Neural cell (in vitro differentiated cells): ENCODE measurements around the gene IFT122. TPM values are rescaled to one million over a fixed set of nuclear protein-coding genes. Genes with fewer than 3 reads are reported as not detected.

ENCODE experiments used
- H2AFZ ChIP-seq: fragments of 200-600, 300-800 bp; sonication (generic), shearing (Covaris generic); 2 replicates; pipeline ENCODE4 v1.6.0; 2014; ENCODE audit warnings: low read depth, mild to moderate bottlenecking, antibody characterized with exemption, low read length, moderate library complexity
- H3F3A ChIP-seq: fragments of 200-600 bp; shearing (Covaris generic); 2 replicates; pipeline ENCODE4 v1.6.1; 2016; ENCODE audit warnings: mild to moderate bottlenecking, moderate library complexity, mixed read lengths, antibody characterized with exemption, low read length; ENCODE audit not compliant: insufficient read depth, poor library complexity, severe bottlenecking
- H3K27ac ChIP-seq: fragments of 200-600, 300-800 bp; sonication (generic), shearing (Covaris generic); 2 replicates; pipeline ENCODE4 v1.5.1; 2014; ENCODE audit warnings: mild to moderate bottlenecking, low read length, moderate library complexity
- H3K27me3 ChIP-seq: fragments of 300-800, 200-600 bp; sonication (generic), shearing (Covaris generic); 2 replicates; pipeline ENCODE4 v1.6.0; 2014; ENCODE audit warnings: mild to moderate bottlenecking, low read depth, low read length, moderate library complexity; ENCODE audit not compliant: insufficient read depth
- H3K36me3 ChIP-seq: fragments of 300-800, 200-600 bp; sonication (generic), shearing (Covaris generic); 2 replicates; pipeline ENCODE4 v1.5.1; 2014; ENCODE audit warnings: mild to moderate bottlenecking, antibody characterized with exemption, low read length, moderate library complexity; ENCODE audit not compliant: insufficient read depth
- H3K4me2 ChIP-seq: fragments of 300-800, 200-600 bp; sonication (generic), shearing (Covaris generic); 2 replicates; pipeline ENCODE4 v1.6.0; 2014; ENCODE audit warnings: mild to moderate bottlenecking, low read length
- H3K4me3 ChIP-seq: fragments of 300-800, 200-600 bp; sonication (generic), shearing (Covaris generic); 2 replicates; pipeline ENCODE4 v1.5.1; 2014; ENCODE audit warnings: mild to moderate bottlenecking, low read length, moderate library complexity
- H3K79me2 ChIP-seq: fragments of 200-600 bp; shearing (Covaris generic); replicated peaks from 2 replicates; pipeline ENCODE4 v1.6.0; 2014; ENCODE audit warnings: mild to moderate bottlenecking, low read length, moderate library complexity; ENCODE audit not compliant: insufficient read depth
- H3K9ac ChIP-seq: fragments of 300-800, 200-600 bp; sonication (generic), shearing (Covaris generic); 2 replicates; pipeline ENCODE4 v1.6.1; 2016; ENCODE audit warnings: mild to moderate bottlenecking, low read length, mixed read lengths
- H3K9me2 ChIP-seq: fragments of 200-600 bp; shearing (Covaris generic); 2 replicates; pipeline ENCODE4 v1.6.1; 2016; ENCODE audit warnings: mild to moderate bottlenecking, low read length, mixed read lengths; ENCODE audit not compliant: insufficient read depth
- H3K9me3 ChIP-seq: fragments of 200-600, 300-800 bp; sonication (generic), shearing (Covaris generic); 2 replicates; pipeline ENCODE4 v1.6.1; 2016; ENCODE audit warnings: mild to moderate bottlenecking, mixed run types, low read length, moderate library complexity, mixed read lengths
- H4K20me1 ChIP-seq: fragments of 200-600 bp; shearing (Covaris generic); 2 replicates; pipeline ENCODE4 v1.6.1; 2016; ENCODE audit warnings: mild to moderate bottlenecking, mixed run types; ENCODE audit not compliant: insufficient read depth
- CTCF ChIP-seq: fragments of 450-650 bp; IDR thresholded peaks from 2 replicates; pipeline ENCODE4 v1.5.1; 2014; ENCODE audit warnings: antibody characterized with exemption, mild to moderate bottlenecking, moderate library complexity; ENCODE audit not compliant: poor library complexity, severe bottlenecking
- EP300 ChIP-seq: fragments of 450-650 bp; conservative IDR thresholded peaks from 2 replicates; pipeline ENCODE4 v1.6.1; 2014; ENCODE audit warnings: antibody characterized with exemption, mild to moderate bottlenecking, moderate library complexity; ENCODE audit not compliant: poor library complexity, severe bottlenecking
- EZH2 ChIP-seq: fragments of 200-600, 300-800 bp; shearing (Covaris generic), sonication (generic); IDR thresholded peaks from 2 replicates; pipeline ENCODE4 v1.6.1; 2014; ENCODE audit warnings: antibody characterized with exemption, low read length, borderline replicate concordance, mild to moderate bottlenecking; ENCODE audit not compliant: insufficient read depth, poor library complexity, severe bottlenecking
- MXI1 ChIP-seq: fragments of 450-650 bp; conservative IDR thresholded peaks from 2 replicates; pipeline ENCODE4 v1.6.1; 2014; ENCODE audit warnings: antibody characterized with exemption, mild to moderate bottlenecking; ENCODE audit not compliant: poor library complexity, severe bottlenecking
- POLR2AphosphoS5 ChIP-seq: IDR thresholded peaks from 2 replicates; pipeline ENCODE4 v1.6.1; 2012
- RAD21 ChIP-seq: fragments of 450-650 bp; conservative IDR thresholded peaks from 2 replicates; pipeline ENCODE4 v1.6.1; 2014; ENCODE audit warnings: antibody characterized with exemption, mild to moderate bottlenecking, moderate library complexity
- REST ChIP-seq: IDR thresholded peaks from 2 replicates; pipeline ENCODE4 v1.6.1; 2012; ENCODE audit warnings: borderline replicate concordance
- SMC3 ChIP-seq: fragments of 450-650 bp; conservative IDR thresholded peaks from 2 replicates; pipeline ENCODE4 v1.6.1; 2014; ENCODE audit warnings: antibody characterized with exemption, mild to moderate bottlenecking, moderate library complexity; ENCODE audit not compliant: poor library complexity
- TAF1 ChIP-seq: IDR thresholded peaks from 2 replicates; pipeline ENCODE4 v1.6.1; 2012; ENCODE audit warnings: low read depth
- polyA plus RNA-seq: library from polyadenylated mRNA; depleted of rRNA; stranded (reverse); fragments of >200 nt; gene quantifications from 2 replicates; pipeline ENCODE4 v1.2.3, GENCODE V29; 2014

IFT122 gene
- polyA plus RNA-seq, 1 donor from 2014 or later, result 28.3 TPM

GRCh38 chr3:129555616-129556357 is 115.8 kb downstream of the IFT122 start:
- no peak for TF ChIP-seq SMC3
- no peak for TF ChIP-seq TAF1
- no peak for TF ChIP-seq CTCF
- no peak for TF ChIP-seq MXI1
- no peak for TF ChIP-seq EZH2
- no peak for TF ChIP-seq RAD21
- TF ChIP-seq EP300, result no peak
- TF ChIP-seq POLR2AphosphoS5, result no peak
- no peak for TF ChIP-seq REST
- H3K27me3 ChIP-seq, result no peaks in the 10 kb centered on the region
- H2AFZ ChIP-seq, result no peak overlapping the region
- no peaks in the 10 kb centered on the region for H3K9me3 ChIP-seq
- no peak overlapping the region for H3K27ac ChIP-seq
- H3K36me3 ChIP-seq, result no peaks in the 10 kb centered on the region
- no peak overlapping the region for H3K9ac ChIP-seq
- no peaks in the 10 kb centered on the region for H3F3A ChIP-seq
- H4K20me1 ChIP-seq, result no peaks in the 10 kb centered on the region
- no peak overlapping the region for H3K4me2 ChIP-seq
- no peaks in the 10 kb centered on the region for H3K79me2 ChIP-seq
- no peaks in the 10 kb centered on the region for H3K9me2 ChIP-seq
- H3K4me3 ChIP-seq, result no peak overlapping the region

- Histone ChIP-seq H3F3A (no peaks in the 10 kb centered on the region), H3K4me2 (no peak overlapping the region), H2AFZ (no peak overlapping the region), H3K9me3 (no peaks in the 10 kb centered on the region), H4K20me1 (no peaks in the 10 kb centered on the region), H3K27me3 (no peaks in the 10 kb centered on the region), H3K9me2 (no peaks in the 10 kb centered on the region), H3K79me2 (no peaks in the 10 kb centered on the region), H3K36me3 (no peaks in the 10 kb centered on the region), H3K9ac (no peak overlapping the region), H3K4me3 (no peak overlapping the region), H3K27ac (no peak overlapping the region)
- TF ChIP-seq RAD21 (no peak), REST (no peak), SMC3 (no peak), MXI1 (no peak), EP300 (no peak), TAF1 (no peak), CTCF (no peak)
Measured at GRCh38 chr3:129556358-129556695, 116.3 kb downstream of the IFT122 start.
